Stimulated activated CD4-positive, alpha-beta T cell treated with anti-CD3 and anti-CD28 coated beads, Interleukin-1b, Interleukin-23, amount 100 ng/mL, for 48 hours (primary cell): Measurements from ENCODE around the gene KYNU.
"Not testable (repeated sequence)": the region's sequence is repeated elsewhere in the genome, so short reads cannot be mapped to it uniquely, and the experiment has no call there.

ENCODE experiments used
- DNase-seq: peaks from one replicate; pipeline ENCODE4 v3.0.0-alpha.2; 2020

Gene KYNU

GRCh38 chr2:142920571-142920970, 43.1 kb downstream of the KYNU start:
- DNase-seq = no peak

- no peak for DNase-seq
Observed at GRCh38 chr2:142926445-142926844, 49.0 kb downstream of the KYNU start.

- no peak for DNase-seq
Observed at GRCh38 chr2:142930835-142931398, 53.5 kb downstream of the KYNU start.

- DNase-seq = no peak
Observed at GRCh38 chr2:142933916-142934315, 56.5 kb downstream of the KYNU start.

- no peak for DNase-seq
Observed at GRCh38 chr2:142935563-142936089, 58.2 kb downstream of the KYNU start.

GRCh38 chr2:142936629-142937028, 59.2 kb downstream of the KYNU start:
- no peak for DNase-seq

GRCh38 chr2:142937347-142937746, 59.9 kb downstream of the KYNU start:
- DNase-seq = no peak

- DNase-seq = no peak
Observed at GRCh38 chr2:142938240-142938639, 60.8 kb downstream of the KYNU start.

GRCh38 chr2:142940606-142941223, 63.3 kb downstream of the KYNU start:
- no peak for DNase-seq

- DNase-seq = no peak
Observed at GRCh38 chr2:142942690-142943089, 65.2 kb downstream of the KYNU start.

GRCh38 chr2:142944264-142944663, 66.8 kb downstream of the KYNU start:
- no peak for DNase-seq

GRCh38 chr2:142944721-142945120, 67.3 kb downstream of the KYNU start:
- DNase-seq = no peak

- no peak for DNase-seq
Observed at GRCh38 chr2:142946941-142947340, 69.5 kb downstream of the KYNU start.

- not testable (repeated sequence) for DNase-seq
Observed at GRCh38 chr2:142948723-142949122, 71.3 kb downstream of the KYNU start.

GRCh38 chr2:142950323-142950722, 72.9 kb downstream of the KYNU start:
- not testable (repeated sequence) for DNase-seq

- DNase-seq = no peak
Observed at GRCh38 chr2:142951190-142952007, 73.9 kb downstream of the KYNU start.

- no peak for DNase-seq
Observed at GRCh38 chr2:142952018-142952417, 74.6 kb downstream of the KYNU start.

GRCh38 chr2:142952793-142953494, 75.5 kb downstream of the KYNU start:
- no peak for DNase-seq

- DNase-seq = no peak
Observed at GRCh38 chr2:142954493-142954892, 77.0 kb downstream of the KYNU start.

GRCh38 chr2:142957144-142957543, 79.7 kb downstream of the KYNU start:
- DNase-seq = no peak

- no peak for DNase-seq
Observed at GRCh38 chr2:142961202-142961601, 83.7 kb downstream of the KYNU start.

- no peak for DNase-seq
Observed at GRCh38 chr2:142965443-142965842, 88.0 kb downstream of the KYNU start.

GRCh38 chr2:142966284-142966683, 88.8 kb downstream of the KYNU start:
- DNase-seq = no peak
